K562 (cell line): Measurements from ENCODE around the gene CENPV. TPM values are rescaled to one million over a fixed set of nuclear protein-coding genes. Genes with fewer than 3 reads are reported as not detected.

Experiments
- ATAC-seq: fragments of 200-7000 bp; cut with Tn5 transposase; 3 replicates; pipeline ENCODE4 v1.9.1; 2020; ENCODE audit warnings: moderate library complexity
- BruUV-seq: library from RNA; stranded (reverse); fragments of 400-500 nt; replicated peaks from 2 replicates; lab custom pipeline; 2021; lab: Mats Ljungman, UMichigan
- CTCF ChIA-PET: fragments of 300-600 bp; formaldehyde crosslinking; extraction: SDS; loops from one replicate; lab custom pipeline; 2021; ENCODE audit warnings: low intra/inter-chr PET ratio; lab: Yijun Ruan, JAX
- POLR2A ChIA-PET: fragments of 300-600, 350-650 bp; sonication (Branson Sonifier 250); formaldehyde crosslinking; extraction: SDS; loops from one replicate; lab custom pipeline; 2021; ENCODE audit warnings: antibody characterized with exemption, inconsistent platforms; lab: Yijun Ruan, JAX
- DNase-seq, 4 experiments: peaks; one replicate each; pipeline versions ENCODE4 v3.0.0 to v3.0.0-alpha.2; 2011 to 2018; ENCODE audit warnings: low spot score in 3 of 4, mixed read lengths in 3 of 4; ENCODE audit errors: extremely low read depth in 1 of 4
- FAIRE-seq: peaks from 2 replicates; lab custom pipeline; 2011; peaks lifted over from hg19 to GRCh38; lab: Jason Lieb, UNC
- H2AFZ ChIP-seq: 2 replicates; pipeline ENCODE4 v1.6.0; 2011; ENCODE audit warnings: low read depth, low read length, control low read depth, inconsistent platforms
- H3K27ac ChIP-seq: fragments of 200-600 bp; 3 replicates; pipeline ENCODE4 v1.8.0; 2011; ENCODE audit warnings: low read depth, mild to moderate bottlenecking, control low read depth, inconsistent platforms, low read length, moderate library complexity, mixed read lengths; ENCODE audit errors: extremely low read depth
- H3K27me3 ChIP-seq, 2 experiments: fragments of 300-600 bp in 1 of 2; 2 replicates in 1 of 2; 3 replicates in 1 of 2; pipeline versions ENCODE4 v1.6.0 to v1.8.0; 2011; ENCODE audit warnings: inconsistent platforms in 2 of 2, low read length in 2 of 2, mild to moderate bottlenecking in 1 of 2, mixed read lengths in 1 of 2, moderate library complexity in 1 of 2; ENCODE audit not compliant: control insufficient read depth in 2 of 2, insufficient read depth in 2 of 2
- H3K36me3 ChIP-seq: fragments of 300-600 bp; 3 replicates; pipeline ENCODE4 v1.8.0; 2011; ENCODE audit warnings: mild to moderate bottlenecking, low read length, inconsistent platforms; ENCODE audit not compliant: control insufficient read depth, insufficient read depth
- H3K4me1 ChIP-seq, 2 experiments: fragments of 200-600 bp in 1 of 2; replicated peaks in 1 of 2; 2 replicates in 1 of 2; 3 replicates in 1 of 2; pipeline versions ENCODE4 v1.5.1 to v1.8.0; 2011; ENCODE audit warnings: inconsistent platforms in 2 of 2, low read length in 2 of 2, mild to moderate bottlenecking in 1 of 2, mixed read lengths in 1 of 2, moderate library complexity in 1 of 2; ENCODE audit not compliant: control insufficient read depth in 2 of 2, insufficient read depth in 2 of 2
- H3K4me2 ChIP-seq: 2 replicates; pipeline ENCODE4 v1.6.1; 2011; ENCODE audit warnings: low read length, control low read depth, inconsistent platforms, mixed read lengths; ENCODE audit not compliant: insufficient read depth
- H3K4me3 ChIP-seq: fragments of 200-600 bp; sonication (generic), shearing (Covaris generic); 2 replicates; pipeline ENCODE4 v1.5.1; 2016; ENCODE audit warnings: control low read depth, inconsistent platforms
- H3K79me2 ChIP-seq: fragments of 200-600 bp; 3 replicates; pipeline ENCODE4 v1.8.0; 2011; ENCODE audit warnings: low read length, inconsistent platforms; ENCODE audit not compliant: control insufficient read depth, insufficient read depth
- H3K9ac ChIP-seq, 2 experiments: 2 replicates each; pipeline versions ENCODE4 v1.6.0 to v1.6.1; 2011; ENCODE audit warnings: low read depth in 2 of 2, low read length in 2 of 2, control low read depth in 1 of 2, inconsistent platforms in 1 of 2, mild to moderate bottlenecking in 1 of 2, mixed read lengths in 1 of 2; ENCODE audit not compliant: insufficient read depth in 1 of 2
- H3K9me1 ChIP-seq: one replicate; pipeline ENCODE4 v1.6.0; 2011; ENCODE audit warnings: inconsistent platforms, mild to moderate bottlenecking, low read length, moderate library complexity; ENCODE audit not compliant: control insufficient read depth, insufficient read depth
- H3K9me3 ChIP-seq: replicated peaks from 2 replicates; pipeline ENCODE4 v1.5.1; 2011; ENCODE audit warnings: low read depth, low read length, inconsistent platforms; ENCODE audit not compliant: control insufficient read depth, insufficient read depth
- H4K20me1 ChIP-seq: replicated peaks from 2 replicates; pipeline ENCODE4 v1.6.1; 2011; ENCODE audit warnings: low read length, inconsistent platforms, mixed read lengths; ENCODE audit not compliant: control insufficient read depth, insufficient read depth
- CBX8 ChIP-seq: fragments of 200-600 bp; sonication (generic); IDR thresholded peaks from 2 replicates; pipeline ENCODE4 v1.6.1; 2012; ENCODE audit warnings: borderline replicate concordance, mixed run types, low read depth, mild to moderate bottlenecking, moderate library complexity, mixed read lengths, low read length, control low read depth, inconsistent platforms; ENCODE audit not compliant: poor library complexity, severe bottlenecking; ENCODE audit errors: extremely low read depth
- DNMT1 ChIP-seq: fragments of 450-650 bp; IDR thresholded peaks from 2 replicates; pipeline ENCODE4 v1.6.1; 2016; ENCODE audit warnings: antibody characterized with exemption, mild to moderate bottlenecking
- DPF2 ChIP-seq: fragments of 450-650 bp; IDR thresholded peaks from 2 replicates; pipeline ENCODE4 v1.6.1; 2016
- HDAC2 ChIP-seq: fragments of 450-650 bp; IDR thresholded peaks from 2 replicates; pipeline ENCODE4 v1.6.1; 2016; ENCODE audit warnings: mild to moderate bottlenecking
- HNRNPL ChIP-seq: fragments of 200-400 bp; formaldehyde crosslinking; IDR thresholded peaks from 2 replicates; pipeline ENCODE4 v1.6.1; 2017; ENCODE audit warnings: low read depth, mild to moderate bottlenecking, low read length
- ILF3 ChIP-seq: fragments of 450-650 bp; IDR thresholded peaks from 2 replicates; pipeline ENCODE4 v1.6.1; 2018; ENCODE audit warnings: antibody characterized with exemption, mild to moderate bottlenecking, moderate library complexity, borderline replicate concordance
- JUN ChIP-seq, 2 experiments: sonication (generic) in 1 of 2; formaldehyde crosslinking in 1 of 2; IDR thresholded peaks; 2 replicates each; pipeline versions ENCODE4 v1.6.1 to v1.8.0; 2012 to 2022; ENCODE audit warnings: borderline replicate concordance in 2 of 2, mild to moderate bottlenecking in 2 of 2, improper control_type of control experiment in 1 of 2, low read depth in 1 of 2, low read length in 1 of 2, missing genetic modification reagents in 1 of 2
- KDM5B ChIP-seq: fragments of 200-600 bp; sonication (generic); IDR thresholded peaks from 2 replicates; pipeline ENCODE4 v1.6.1; 2012; ENCODE audit warnings: low read depth, mild to moderate bottlenecking, moderate library complexity, low read length, control low read depth, inconsistent platforms; ENCODE audit not compliant: insufficient replicate concordance
- POLR2A ChIP-seq: fragments of 450-650 bp; conservative IDR thresholded peaks from 2 replicates; pipeline ENCODE4 v1.6.1; 2016
- POLR2B ChIP-seq: fragments of 450-650 bp; IDR thresholded peaks from 2 replicates; pipeline ENCODE4 v1.6.1; 2018; ENCODE audit warnings: low read depth; ENCODE audit not compliant: partially characterized antibody
- SP1 ChIP-seq: sonication (generic); formaldehyde crosslinking; IDR thresholded peaks from 2 replicates; pipeline ENCODE4 v1.8.1; 2022; ENCODE audit warnings: mild to moderate bottlenecking, missing genetic modification reagents
- SUPT5H ChIP-seq: fragments of 450-650 bp; IDR thresholded peaks from 2 replicates; pipeline ENCODE4 v1.6.1; 2016
- TAL1 ChIP-seq: fragments of 450-650 bp; IDR thresholded peaks from 2 replicates; pipeline ENCODE4 v1.6.1; 2016; ENCODE audit warnings: mild to moderate bottlenecking
- TFAM ChIP-seq: fragments of 250-450 bp; sonication (Bioruptor Pico); conservative IDR thresholded peaks from 2 replicates; pipeline ENCODE4 v1.5.0; 2021; ENCODE audit warnings: mild to moderate bottlenecking, moderate library complexity
- ZNF212 ChIP-seq: fragments of 450-650 bp; formaldehyde crosslinking; IDR thresholded peaks from 2 replicates; pipeline ENCODE4 v1.4.0; 2020; ENCODE audit warnings: mild to moderate bottlenecking
- WGBS: fragments of 100-300 bp; shearing (Covaris generic); methylation state at CpG from one replicate; pipeline ENCODE4 v1.1.6; 2016; ENCODE audit warnings: low coverage, mixed read lengths; ENCODE audit not compliant: insufficient coverage; ENCODE audit errors: missing lambda C conversion rate; 5-methylcytosine and 5-hydroxymethylcytosine counted together
- in situ Hi-C: fragments of 300-500 bp; cut with MboI; formaldehyde crosslinking; loops from 4 replicates; pipeline ENCODE4 v1.15.0; 2018; ENCODE audit warnings: inconsistent platforms, mixed read lengths
- intact Hi-C: fragments of 100-400 bp; cut with micrococcal nuclease; formaldehyde crosslinking; loops from 2 replicates; pipeline ENCODE4 v1.14.2; 2022
- polyA plus RNA-seq, 8 experiments: library from polyadenylated mRNA; depleted of rRNA in 4 of 8; stranded (reverse) in 5 of 8; unstranded in 3 of 8; fragments of >200 nt; fragmentation: Nextera tagmentation in 2 of 8; fragmentation: Illumina TruSeq in 1 of 8; extraction: Ambion mirVana in 2 of 8; extraction: Trizol in 1 of 8; gene quantifications; 2 replicates each; pipeline versions ENCODE4 v1.2.1 to v1.2.3, GENCODE V29; 2011 to 2014; ENCODE audit warnings: inconsistent platforms in 1 of 8, missing spikeins in 1 of 8
- total RNA-seq, 7 experiments: library from RNA; depleted of rRNA in 6 of 7; stranded (reverse); fragments of >200 nt in 6 of 7; fragmentation: Illumina TruSeq in 2 of 7; extraction: Trizol in 2 of 7; gene quantifications; 2 replicates each; pipeline versions ENCODE4 v1.2.1 to v1.2.3, GENCODE V29; 2011 to 2021; ENCODE audit warnings: low replicate concordance in 1 of 7

CENPV gene
- total and polyA plus RNA-seq, 9 of the 15 experiments (the other 6 are each of a cell fraction or from before 2014, with no cell fraction given), result 17.8 to 131 (median 89.3) TPM

DNA sequence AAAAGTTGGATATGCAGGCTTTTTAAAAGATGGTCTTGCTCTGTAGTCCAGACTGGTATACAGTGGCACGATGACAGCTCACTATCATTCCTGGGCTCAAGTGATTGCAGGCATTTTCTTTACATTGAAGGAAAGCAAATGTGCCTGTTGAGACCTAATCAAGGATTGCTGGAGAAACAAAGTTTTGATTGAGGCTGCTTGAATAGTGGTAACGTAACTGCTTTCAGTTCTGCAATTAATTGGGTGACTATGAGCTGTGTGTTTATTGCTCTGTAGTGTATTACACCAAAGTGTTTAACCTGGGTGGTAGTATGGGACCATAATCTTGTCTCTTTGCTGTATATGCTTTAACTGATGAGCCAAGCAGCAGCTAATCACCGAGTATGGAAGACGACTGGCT, 29.9 kb upstream of the CENPV start:
- peaks cover 17 to 30% of the 10 kb centered on the region in 2 experiments; a peak in 4 of 5 replicates for H3K4me1 ChIP-seq
- no TSS peak for BruUV-seq
- intact Hi-C loops, result no loop called here
- 9% methylated on average over 4 of the region's 4 CpGs for WGBS
- DNase-seq (no peak), ATAC-seq (no peak), FAIRE-seq (peak; percentile 64)
- peak overlapping the region; percentile 38; the same call in 1 of the 3 replicates for H3K27ac ChIP-seq
- in situ Hi-C loops, result no loop called here
- H3K4me2 ChIP-seq, result peak overlapping the region; percentile 77
- H2AFZ ChIP-seq, result no peak overlapping the region
- H3K9ac ChIP-seq, result peak overlapping the region; percentile 20 to 77; a peak in 2 of 4 replicates
- H3K9me1 ChIP-seq, result no peaks in the 10 kb centered on the region
- no peaks in the 10 kb centered on the region for H3K9me3 ChIP-seq
- peaks cover 11% of the 10 kb centered on the region; the same call in 1 of the 2 replicates for H4K20me1 ChIP-seq
- POLR2A ChIA-PET, result interaction anchor here (0.6 to 3.8 kb wide), 16 partner anchors 13 to 350 kb away, joined by 3 to 39 read pairs (median 4); partner anchors contain the start of genes CENPV, NCOR1 and TRPV2
- peak overlapping the region; percentile 55; the same call in 1 of the 2 replicates for H3K4me3 ChIP-seq
- TF ChIP-seq JUN (IDR thresholded peaks at IDR 0.05; ENCODE audit: borderline replicate concordance, low read depth, low read length), result no peak
- no peak for TF ChIP-seq JUN (CRISPR knock-in tag; IDR thresholded peaks at IDR 0.05; ENCODE audit: borderline replicate concordance)
- peak; percentile 57 for TF ChIP-seq SUPT5H
- peak; percentile 86 for TF ChIP-seq ILF3
- peak; percentile 36 for TF ChIP-seq POLR2B
- no peak for TF ChIP-seq TAL1
- no peak for TF ChIP-seq DPF2
- TF ChIP-seq HDAC2, result no peak
- TF ChIP-seq SP1 (CRISPR knock-in tag), result peak; percentile 45; the same call in 1 of the 2 replicates
- no peak for TF ChIP-seq TFAM
- TF ChIP-seq POLR2A, result peak; percentile 48; the same call in 1 of the 2 replicates
- no peak for TF ChIP-seq ZNF212
- no peak for TF ChIP-seq CBX8
- TF ChIP-seq KDM5B, result peak; percentile 20
- TF ChIP-seq HNRNPL, result no peak
- TF ChIP-seq DNMT1, result no peak
- peaks cover 48% of the 10 kb centered on the region for H3K79me2 ChIP-seq
- no peaks in the 10 kb centered on the region for H3K27me3 ChIP-seq
- peaks cover 29% of the 10 kb centered on the region; the same call in 2 of the 3 replicates for H3K36me3 ChIP-seq
- CTCF ChIA-PET, result no interaction called here
